Measurements from ENCODE around the gene PERCC1. TPM values are rescaled to one million over a fixed set of nuclear protein-coding genes. Genes with fewer than 3 reads are reported as not detected.

Gene PERCC1
- total RNA-seq, 2 experiments from 2014 or later, result 0.31 TPM; not detected in 1

DNA sequence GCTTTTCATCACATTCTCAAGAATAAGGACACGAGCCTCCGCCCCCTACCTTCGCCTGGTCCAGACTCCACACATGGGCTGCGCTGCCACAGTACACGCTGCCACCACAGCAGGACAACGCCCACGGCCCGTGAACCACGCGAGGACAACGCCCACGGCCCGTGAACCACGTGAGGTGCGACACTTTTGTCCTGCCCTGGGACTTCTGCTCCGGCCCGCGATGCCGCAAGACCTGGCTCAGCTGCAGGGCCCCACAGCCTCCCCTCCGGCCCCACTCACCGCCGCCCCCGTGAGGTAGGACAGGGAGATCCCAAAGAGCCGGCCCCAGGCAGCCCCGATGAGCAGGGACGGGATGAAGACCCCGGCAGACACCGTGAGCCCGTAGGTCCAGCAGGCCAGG, 19.3 kb downstream of the PERCC1 start:
- Mint-ChIP-seq H3K36me3 (ENCODE audit: low read depth) (peaks cover 7% of the 10 kb centered on the region), H3K4me3 (no peak overlapping the region), H3K27me3 (ENCODE audit: low read depth) (no peaks in the 10 kb centered on the region), H3K4me1 (ENCODE audit: low read depth) (peaks cover 3% of the 10 kb centered on the region), H3K9me3 (no peaks in the 10 kb centered on the region), H3K27ac (no peak overlapping the region)
- intact Hi-C loops (cut with micrococcal nuclease), result no loop called here
- DNase-seq, result no peak
- CTCF ChIA-PET, result no interaction called here

- Mint-ChIP-seq H3K27ac (no peak overlapping the region), H3K4me1 (ENCODE audit: low read depth) (peaks cover 3% of the 10 kb centered on the region), H3K9me3 (no peaks in the 10 kb centered on the region), H3K27me3 (ENCODE audit: low read depth) (no peaks in the 10 kb centered on the region), H3K4me3 (no peak overlapping the region), H3K36me3 (ENCODE audit: low read depth) (peaks cover 7% of the 10 kb centered on the region)
- CTCF ChIA-PET, result no interaction called here
- intact Hi-C loops (cut with micrococcal nuclease), result no loop called here
- no peak for DNase-seq
These were observed 20.0 kb downstream of the PERCC1 start for GRCh38 chr16:1450841-1451240.

DNA sequence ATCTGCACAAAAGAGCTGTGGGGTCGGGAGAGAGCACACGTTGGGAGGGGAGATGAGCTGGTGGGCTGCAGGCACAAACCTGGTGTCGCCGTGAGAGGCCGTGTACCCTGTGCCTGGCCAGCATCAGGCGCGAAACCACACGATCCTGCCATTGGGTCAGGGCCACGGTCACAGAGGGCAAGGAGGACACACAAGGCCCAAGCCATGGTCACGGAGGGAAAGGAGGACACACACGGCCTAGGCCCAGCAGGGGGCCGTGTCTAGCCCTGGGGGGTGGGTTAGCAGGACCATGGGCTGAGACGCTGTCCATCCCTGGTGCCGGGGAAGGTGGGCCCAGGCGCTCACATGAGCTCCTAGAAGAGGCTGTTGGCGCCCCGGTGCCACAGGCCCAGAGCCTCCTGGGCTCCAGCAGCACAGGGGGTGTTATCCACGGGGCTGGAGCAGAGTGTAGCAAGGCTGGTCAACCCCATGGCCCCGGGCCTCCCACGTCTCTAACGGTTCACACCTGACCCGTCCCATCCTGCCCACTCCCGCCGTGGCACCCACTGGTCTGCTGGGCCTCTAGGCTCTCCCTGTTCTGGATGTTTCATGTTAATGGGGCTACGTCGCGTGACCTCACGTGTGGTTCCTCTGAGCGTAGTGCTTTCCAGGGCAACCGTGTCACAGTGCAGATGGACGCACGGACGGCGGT, 21.0 kb downstream of the PERCC1 start:
- no peak for DNase-seq
- Mint-ChIP-seq H3K27ac (no peak overlapping the region), H3K36me3 (ENCODE audit: low read depth) (peaks cover 7% of the 10 kb centered on the region), H3K4me1 (ENCODE audit: low read depth) (peaks cover 3% of the 10 kb centered on the region), H3K9me3 (no peaks in the 10 kb centered on the region), H3K27me3 (ENCODE audit: low read depth) (no peaks in the 10 kb centered on the region), H3K4me3 (no peak overlapping the region)
- CTCF ChIA-PET, result no interaction called here
- intact Hi-C loops (cut with micrococcal nuclease), result no loop called here

DNA sequence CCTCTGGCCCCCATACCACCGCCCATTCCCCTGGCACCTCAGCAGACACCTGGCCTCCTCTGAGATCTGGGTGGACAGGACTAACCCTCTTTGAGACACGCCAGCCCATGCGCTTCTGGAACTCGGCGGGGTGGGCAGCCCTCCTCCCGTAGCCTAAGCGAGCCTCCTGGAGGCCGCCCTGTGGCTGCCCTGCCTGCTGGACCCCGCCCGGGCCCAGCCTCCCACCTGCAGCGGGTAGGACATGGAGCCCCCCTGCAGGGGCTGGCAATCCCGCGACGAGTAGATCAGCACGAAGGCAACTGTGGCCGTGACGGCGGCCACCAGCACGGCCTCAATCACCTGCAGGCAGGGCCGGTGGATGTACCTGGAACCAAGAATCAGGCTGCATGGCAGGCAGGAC, 21.7 kb downstream of the PERCC1 start:
- no peaks in the 10 kb centered on the region for H3K9me3 Mint-ChIP-seq
- H3K36me3 Mint-ChIP-seq (ENCODE audit: low read depth), result peaks cover 7% of the 10 kb centered on the region
- CTCF ChIA-PET, result no interaction called here
- H3K4me3 Mint-ChIP-seq, result no peak overlapping the region
- intact Hi-C loops (cut with micrococcal nuclease), result no loop called here
- no peak overlapping the region for H3K27ac Mint-ChIP-seq
- DNase-seq, result no peak
- no peaks in the 10 kb centered on the region for H3K27me3 Mint-ChIP-seq (ENCODE audit: low read depth)
- H3K4me1 Mint-ChIP-seq (ENCODE audit: low read depth), result peaks cover 3% of the 10 kb centered on the region

- Mint-ChIP-seq H3K27me3 (ENCODE audit: low read depth) (no peaks in the 10 kb centered on the region), H3K4me3 (no peak overlapping the region), H3K4me1 (ENCODE audit: low read depth) (peaks cover 3% of the 10 kb centered on the region), H3K9me3 (no peaks in the 10 kb centered on the region), H3K27ac (peak overlapping the region; percentile 30), H3K36me3 (ENCODE audit: low read depth) (peaks cover 7% of the 10 kb centered on the region)
- CTCF ChIA-PET, result no interaction called here
- intact Hi-C loops (cut with micrococcal nuclease), result no loop called here
- no peak for DNase-seq
These were observed 22.4 kb downstream of the PERCC1 start for GRCh38 chr16:1453316-1453715.

DNA sequence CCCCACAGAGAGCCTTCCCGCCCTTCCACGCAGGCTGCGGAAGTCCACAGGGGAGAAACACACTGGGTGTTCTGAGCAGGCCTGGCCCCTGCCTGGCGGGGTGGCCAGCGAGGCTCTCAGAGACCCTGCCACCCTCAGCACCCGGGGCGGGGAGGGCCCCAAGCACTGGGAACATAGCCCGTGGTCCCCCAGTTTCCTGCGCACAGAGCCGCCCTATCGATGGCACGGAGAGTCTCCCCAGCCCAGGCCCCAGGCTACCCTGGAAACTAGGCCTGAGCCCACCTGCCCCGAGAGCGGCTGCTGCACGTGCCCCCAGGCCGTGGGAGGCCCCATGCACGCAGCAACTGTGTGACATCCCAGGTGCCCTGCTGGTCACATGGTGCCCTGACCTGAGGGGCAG, 23.7 kb downstream of the PERCC1 start:
- peaks cover 7% of the 10 kb centered on the region for H3K36me3 Mint-ChIP-seq (ENCODE audit: low read depth)

DNA sequence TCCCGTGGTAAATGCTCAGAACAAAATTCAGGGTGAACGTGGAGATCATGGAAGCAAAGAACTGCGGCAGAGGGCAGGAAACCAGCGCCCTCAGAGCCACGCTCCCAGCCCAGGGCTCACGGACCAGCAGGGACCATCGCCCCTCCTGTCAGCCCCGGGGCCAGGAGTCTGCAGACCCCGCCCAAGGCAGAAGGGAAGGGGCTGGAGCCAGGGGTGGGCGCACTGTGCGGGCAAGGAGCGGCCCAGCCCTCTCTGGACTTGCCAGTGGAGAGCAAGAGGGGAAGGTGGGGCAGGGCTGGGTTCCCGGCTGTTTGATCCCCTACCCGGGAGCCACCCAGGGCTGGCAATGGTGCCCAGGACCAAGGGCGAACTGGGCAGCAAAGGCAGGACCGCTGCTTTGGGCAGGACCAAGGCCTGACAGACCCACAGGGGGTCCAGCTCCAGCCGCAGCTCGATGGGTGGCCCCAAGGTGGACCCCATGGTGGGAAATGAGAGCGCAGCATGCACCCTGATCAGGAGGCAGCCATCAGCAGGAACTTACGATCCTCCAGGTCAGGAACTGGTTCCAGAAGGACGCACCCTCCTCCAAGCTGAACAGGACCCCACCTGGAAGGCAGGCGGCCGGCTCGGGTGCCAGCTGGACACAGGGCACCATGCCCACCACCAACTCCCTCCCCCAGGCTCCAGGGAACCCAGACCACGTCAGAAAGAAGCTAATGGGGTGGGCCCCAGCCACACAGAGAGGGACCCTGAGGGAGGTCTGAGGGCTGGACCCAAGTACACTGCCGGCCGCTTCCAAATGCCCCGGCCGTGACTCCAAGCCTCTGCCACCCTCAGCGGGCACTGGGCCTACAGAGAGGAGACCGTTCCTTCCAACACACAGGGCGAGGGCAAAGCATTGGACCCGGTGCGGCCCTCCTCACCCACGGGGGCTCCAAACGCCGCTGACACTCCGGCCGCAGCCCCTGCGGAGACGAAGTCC, 24.6 kb downstream of the PERCC1 start:
- DNase-seq, result no peak
- CTCF ChIA-PET, result interaction anchor here (0.6 kb wide), 1 partner anchor 17 kb away, joined by 4 read pairs; no protein-coding TSS in a partner anchor
- Mint-ChIP-seq H3K36me3 (ENCODE audit: low read depth) (peaks cover 4% of the 10 kb centered on the region), H3K27me3 (ENCODE audit: low read depth) (no peaks in the 10 kb centered on the region), H3K4me3 (no peak overlapping the region), H3K4me1 (ENCODE audit: low read depth) (peaks cover 7% of the 10 kb centered on the region), H3K9me3 (no peaks in the 10 kb centered on the region), H3K27ac (no peak overlapping the region)
- intact Hi-C loops (cut with micrococcal nuclease), result no loop called here

More for the DNA sequence above, 23.7 kb downstream of the PERCC1 start:
- H3K27ac Mint-ChIP-seq, result no peak overlapping the region
- intact Hi-C loops (cut with micrococcal nuclease), result no loop called here
- no peaks in the 10 kb centered on the region for H3K9me3 Mint-ChIP-seq
- peaks cover 7% of the 10 kb centered on the region for H3K4me1 Mint-ChIP-seq (ENCODE audit: low read depth)
- H3K27me3 Mint-ChIP-seq (ENCODE audit: low read depth), result no peaks in the 10 kb centered on the region
- no peak overlapping the region for H3K4me3 Mint-ChIP-seq
- no peak for DNase-seq
- CTCF ChIA-PET, result interaction anchor here (0.6 kb wide), 1 partner anchor 18 kb away, joined by 4 read pairs; no protein-coding TSS in a partner anchor

DNA sequence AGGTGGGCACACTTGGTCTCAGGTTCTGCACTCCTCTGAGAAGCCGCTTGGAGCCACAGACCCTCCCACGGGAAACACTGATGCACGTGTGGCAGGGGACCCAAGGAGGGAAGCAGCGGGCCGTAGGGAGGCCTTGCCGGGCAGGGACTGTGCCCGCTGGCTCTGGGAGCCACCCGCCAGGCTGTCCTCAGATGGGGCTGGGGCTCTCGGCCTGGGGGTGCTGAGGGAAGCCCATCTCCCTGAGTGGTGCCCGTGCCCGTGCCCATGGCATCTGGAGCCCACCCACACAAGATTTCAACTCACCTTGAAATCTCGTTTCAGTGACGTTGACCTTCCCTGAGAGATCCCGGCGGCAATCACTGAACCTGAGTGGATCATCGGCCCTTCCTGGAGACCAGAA, 26.1 kb downstream of the PERCC1 start:
- no peak for DNase-seq
- Mint-ChIP-seq H3K4me1 (ENCODE audit: low read depth) (peaks cover 8% of the 10 kb centered on the region), H3K27ac (no peak overlapping the region), H3K36me3 (ENCODE audit: low read depth) (peaks cover 5% of the 10 kb centered on the region), H3K4me3 (no peak overlapping the region), H3K27me3 (ENCODE audit: low read depth) (no peaks in the 10 kb centered on the region), H3K9me3 (no peaks in the 10 kb centered on the region)
- CTCF ChIA-PET, result no interaction called here
- intact Hi-C loops (cut with micrococcal nuclease), result no loop called here

- Mint-ChIP-seq H3K4me1 (ENCODE audit: low read depth) (peaks cover 10% of the 10 kb centered on the region), H3K36me3 (ENCODE audit: low read depth) (peaks cover 6% of the 10 kb centered on the region), H3K4me3 (no peak overlapping the region), H3K27ac (no peak overlapping the region), H3K9me3 (no peaks in the 10 kb centered on the region), H3K27me3 (ENCODE audit: low read depth) (no peaks in the 10 kb centered on the region)
- no peak for DNase-seq
- CTCF ChIA-PET, result no interaction called here
- intact Hi-C loops (cut with micrococcal nuclease), result no loop called here
These were observed 26.8 kb downstream of the PERCC1 start for GRCh38 chr16:1457489-1458245.

- no peaks in the 10 kb centered on the region for H3K27me3 Mint-ChIP-seq (ENCODE audit: low read depth)
- peaks cover 10% of the 10 kb centered on the region for H3K4me1 Mint-ChIP-seq (ENCODE audit: low read depth)
- no peak overlapping the region for H3K27ac Mint-ChIP-seq
- peaks cover 6% of the 10 kb centered on the region for H3K36me3 Mint-ChIP-seq (ENCODE audit: low read depth)
- DNase-seq, result peak; percentile 30
- no peaks in the 10 kb centered on the region for H3K9me3 Mint-ChIP-seq
- H3K4me3 Mint-ChIP-seq, result no peak overlapping the region
- CTCF ChIA-PET, result no interaction called here
- intact Hi-C loops (cut with micrococcal nuclease), result no loop called here
These were observed 27.6 kb downstream of the PERCC1 start for GRCh38 chr16:1458336-1458976.

- Mint-ChIP-seq H3K9me3 (no peaks in the 10 kb centered on the region), H3K4me1 (ENCODE audit: low read depth) (peaks cover 10% of the 10 kb centered on the region), H3K27me3 (ENCODE audit: low read depth) (no peaks in the 10 kb centered on the region), H3K4me3 (no peak overlapping the region), H3K36me3 (ENCODE audit: low read depth) (peaks cover 6% of the 10 kb centered on the region), H3K27ac (no peak overlapping the region)
- DNase-seq, result no peak
- CTCF ChIA-PET, result no interaction called here
- intact Hi-C loops (cut with micrococcal nuclease), result no loop called here
These were observed 28.1 kb downstream of the PERCC1 start for GRCh38 chr16:1458977-1459341.

- Mint-ChIP-seq H3K4me3 (no peak overlapping the region), H3K9me3 (no peaks in the 10 kb centered on the region), H3K27ac (no peak overlapping the region), H3K36me3 (ENCODE audit: low read depth) (peaks cover 5% of the 10 kb centered on the region), H3K27me3 (ENCODE audit: low read depth) (no peaks in the 10 kb centered on the region), H3K4me1 (ENCODE audit: low read depth) (peaks cover 6% of the 10 kb centered on the region)
- intact Hi-C loops (cut with micrococcal nuclease), result no loop called here
- CTCF ChIA-PET, result no interaction called here
- no peak for DNase-seq
These were observed 29.1 kb downstream of the PERCC1 start for GRCh38 chr16:1459967-1460366.

All from activated naive CD4-positive, alpha-beta T cell treated with anti-CD3 and anti-CD28 coated beads for 36 hours (primary cell).